GM18870 (cell line): ENCODE results near the gene ARHGAP4.

Experiments used
- ATAC-seq: cut with Tn5 transposase; IDR thresholded peaks from one replicate; pipeline ENCODE4 v1.9.1; 2021; ENCODE audit warnings: moderate library complexity; ENCODE audit not compliant: unreplicated experiment

Gene ARHGAP4

DNA sequence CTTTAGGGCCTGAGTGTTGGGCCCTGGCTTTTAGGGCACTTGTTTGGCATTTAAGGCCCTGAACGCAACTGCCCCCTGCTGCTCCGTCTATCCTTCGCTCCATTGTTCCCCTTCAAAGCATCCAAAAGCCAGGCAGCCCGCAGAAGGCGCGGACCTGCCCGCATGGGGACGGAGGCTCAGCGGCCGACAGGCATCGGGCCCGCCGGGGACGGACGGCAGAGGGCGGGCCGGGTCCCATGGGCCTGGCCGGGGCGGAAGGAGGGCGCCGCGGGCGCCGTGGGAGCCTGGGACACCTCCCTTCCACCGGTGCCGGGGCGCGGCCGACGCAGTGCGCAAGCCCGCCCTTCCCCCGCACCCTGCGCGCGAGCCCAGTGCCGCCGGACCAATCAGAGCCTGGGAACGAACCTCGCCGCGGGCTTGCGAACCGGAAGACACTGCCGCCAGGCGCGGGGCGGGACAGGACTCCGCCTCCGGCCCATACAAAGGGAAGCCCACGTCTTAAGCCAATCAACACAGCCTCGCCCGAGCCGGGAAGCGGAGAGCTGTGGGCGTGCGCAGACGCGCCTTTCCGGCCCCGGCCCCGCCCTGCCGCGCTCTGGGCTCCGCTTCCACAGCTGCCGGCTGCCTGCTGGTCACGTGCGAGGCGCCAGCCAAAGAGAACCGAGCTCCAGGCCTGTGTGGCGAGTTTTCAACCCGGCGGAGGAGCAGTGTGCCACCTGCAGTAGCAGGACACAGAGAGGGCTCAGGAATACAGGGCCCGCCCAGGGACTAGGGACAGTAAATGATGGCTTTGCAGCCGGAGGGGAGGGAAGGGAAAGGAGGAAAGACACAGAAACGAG lies 2.1 kb upstream of the ARHGAP4 start:
- ATAC-seq, result peak; percentile 81

DNA sequence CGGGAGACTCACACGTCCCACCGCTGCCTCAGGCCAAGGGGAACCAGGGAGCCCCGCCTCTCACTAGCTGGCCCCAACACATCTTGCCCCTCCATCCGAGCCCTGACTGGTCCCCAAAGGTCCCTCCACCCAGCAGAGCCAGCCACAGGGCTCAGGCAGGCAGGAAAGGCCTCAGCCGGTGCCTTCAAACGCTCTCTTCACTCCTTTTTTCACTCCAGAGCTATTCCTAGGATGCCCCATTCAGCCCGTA lies 1.5 kb upstream of the ARHGAP4 start:
- ATAC-seq, result no peak

DNA sequence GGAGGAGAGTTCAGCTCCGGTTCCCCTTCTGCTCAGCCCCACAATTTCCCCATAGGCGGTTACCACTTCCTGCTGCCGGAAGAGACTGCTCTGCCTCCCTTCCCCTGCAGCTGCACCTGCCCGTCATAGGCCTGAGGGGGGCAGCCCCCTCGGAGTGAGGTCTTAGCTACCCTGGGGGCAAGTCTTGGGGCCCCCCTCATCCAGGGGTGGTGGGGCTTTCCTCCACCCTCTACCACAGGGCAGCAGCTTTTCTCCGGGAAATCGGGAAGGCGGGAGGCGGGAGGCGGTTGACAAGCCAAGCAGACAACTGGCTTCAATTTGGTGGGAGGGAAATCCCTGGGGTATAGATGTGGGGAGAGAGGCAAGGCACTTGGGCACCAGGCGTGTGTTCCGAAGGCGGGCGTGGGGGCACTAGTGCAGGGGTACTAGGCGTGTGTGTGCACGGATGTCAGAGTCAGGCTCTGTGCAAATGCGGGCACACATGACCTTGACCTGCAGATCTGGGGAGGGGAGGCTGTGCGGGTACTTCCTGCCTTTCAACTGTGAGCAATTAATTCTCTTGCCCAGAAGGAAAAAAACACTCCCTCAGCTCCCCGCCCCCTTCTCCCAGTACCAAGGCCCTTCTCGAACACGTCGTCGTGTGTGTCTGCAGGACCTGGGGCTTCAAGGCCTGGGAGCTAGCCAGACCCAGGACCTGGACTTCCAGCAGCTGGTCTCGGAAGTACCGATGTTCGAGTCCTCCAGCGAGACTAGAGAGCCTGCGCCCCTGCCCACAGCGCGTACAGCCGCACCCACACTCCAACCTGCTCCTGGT lies 1.0 kb upstream of the ARHGAP4 start:
- peak; percentile 33 for ATAC-seq

DNA sequence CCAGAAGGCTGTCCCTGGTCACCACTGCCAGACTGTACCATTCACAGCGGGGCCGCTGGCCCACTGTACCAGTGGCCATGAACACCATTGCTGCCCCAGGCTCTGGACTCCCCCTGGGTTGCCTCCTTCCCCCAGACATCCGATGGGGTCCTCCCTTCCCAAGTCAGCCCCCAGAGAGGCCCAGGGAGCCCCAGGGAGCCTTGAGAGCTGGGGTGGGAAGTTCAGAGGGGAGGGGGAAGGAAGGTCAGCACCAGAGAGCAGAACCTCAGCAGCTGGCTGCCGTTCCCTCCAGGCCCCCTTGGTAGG lies 441 bp upstream of the ARHGAP4 start:
- no peak for ATAC-seq

DNA sequence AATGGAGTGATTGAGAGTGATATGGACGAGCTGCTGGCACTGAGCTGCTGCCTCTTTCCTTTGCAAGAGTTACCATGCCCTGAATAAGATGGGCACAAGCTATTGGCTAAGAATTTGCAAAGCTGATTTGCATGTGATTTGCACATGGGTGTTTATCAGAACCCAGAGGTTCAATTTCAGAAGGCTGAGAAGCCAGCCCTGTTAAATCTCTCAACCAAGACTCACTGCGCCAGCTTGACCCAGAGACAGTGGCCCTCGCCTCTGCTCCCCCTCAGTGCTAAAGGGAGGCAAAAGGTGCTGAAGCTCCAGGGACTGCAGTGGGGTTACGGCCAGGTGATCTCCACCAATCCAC lies 701 bp downstream of the ARHGAP4 start:
- ATAC-seq, result no peak

DNA sequence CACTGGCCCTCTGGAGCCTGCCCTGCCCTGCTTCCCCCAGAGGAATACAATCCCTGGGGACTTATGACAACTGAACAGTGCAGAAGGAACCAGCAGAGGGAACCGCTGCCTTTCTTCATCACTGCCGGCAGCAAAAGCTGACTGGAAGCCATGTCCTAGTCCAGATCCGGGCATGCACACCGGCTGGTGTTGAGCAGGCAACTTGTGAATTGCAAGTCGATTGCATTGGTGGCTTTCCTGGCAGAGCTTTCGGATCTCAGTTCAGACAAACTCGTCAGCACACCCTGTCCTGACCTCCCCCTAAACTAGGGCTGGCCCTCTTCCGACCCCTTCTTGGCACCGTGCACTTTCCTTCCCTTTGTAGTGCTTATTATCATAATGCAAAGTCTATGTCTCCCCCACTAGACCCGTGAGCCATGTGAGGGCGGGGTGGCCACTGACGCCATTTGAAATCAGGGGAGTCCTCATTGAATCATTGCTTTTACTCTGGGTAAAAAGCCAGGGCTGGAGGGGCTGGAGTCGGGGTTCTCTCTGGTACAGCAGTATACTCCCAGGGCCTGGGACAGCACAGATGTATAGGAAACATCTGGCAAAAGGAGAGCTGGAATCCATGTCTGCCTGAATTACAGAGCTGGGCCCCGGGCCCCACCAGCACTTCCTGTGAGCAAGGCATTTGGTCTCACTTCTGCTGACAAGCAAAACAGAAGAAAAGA lies 1.8 kb downstream of the ARHGAP4 start:
- no peak for ATAC-seq

DNA sequence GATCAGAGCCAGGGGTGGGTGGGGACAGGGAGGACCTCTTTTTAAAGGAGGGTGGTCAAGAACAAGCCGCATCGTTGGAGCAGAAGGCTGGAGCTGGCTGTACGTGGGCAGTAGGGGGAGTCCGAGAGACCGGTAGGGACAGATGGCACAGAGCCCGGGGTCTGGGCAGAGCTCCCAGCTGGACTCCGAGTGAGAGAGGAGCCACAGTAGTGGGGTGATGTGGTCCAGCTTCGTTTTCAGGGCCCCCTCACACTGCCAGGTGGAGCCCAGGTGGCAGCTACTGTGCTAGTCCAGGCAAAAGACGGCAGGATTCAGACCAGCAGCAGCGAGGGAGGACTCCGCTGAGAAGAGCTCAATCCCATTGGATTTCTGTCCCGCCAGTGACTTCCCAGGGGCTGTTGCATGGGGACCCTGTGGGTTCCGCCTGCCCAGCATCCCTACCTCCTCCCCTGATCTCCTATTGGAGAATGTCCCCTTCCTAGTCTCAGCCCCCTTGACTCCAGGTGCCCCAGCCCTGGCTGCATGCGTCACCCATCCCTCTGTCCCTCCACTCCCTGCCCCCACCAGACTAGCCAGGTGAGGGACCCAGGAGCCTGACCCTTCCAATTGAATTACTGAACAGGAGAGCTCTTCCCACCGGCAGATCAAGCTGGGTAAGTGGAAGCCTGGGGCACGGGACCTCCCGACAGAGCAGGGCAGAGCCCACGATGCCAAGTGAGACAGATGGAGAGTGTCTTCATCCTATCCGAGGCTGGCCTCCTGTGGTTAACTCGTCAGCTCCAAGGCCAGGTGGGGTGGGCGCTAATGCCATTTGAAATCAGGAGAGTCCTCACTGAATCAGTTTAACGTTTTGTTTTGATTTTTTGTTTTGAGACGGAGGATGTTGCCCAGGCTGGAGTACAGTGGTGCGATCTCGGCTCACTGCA lies 2.9 kb downstream of the ARHGAP4 start:
- no peak for ATAC-seq

DNA sequence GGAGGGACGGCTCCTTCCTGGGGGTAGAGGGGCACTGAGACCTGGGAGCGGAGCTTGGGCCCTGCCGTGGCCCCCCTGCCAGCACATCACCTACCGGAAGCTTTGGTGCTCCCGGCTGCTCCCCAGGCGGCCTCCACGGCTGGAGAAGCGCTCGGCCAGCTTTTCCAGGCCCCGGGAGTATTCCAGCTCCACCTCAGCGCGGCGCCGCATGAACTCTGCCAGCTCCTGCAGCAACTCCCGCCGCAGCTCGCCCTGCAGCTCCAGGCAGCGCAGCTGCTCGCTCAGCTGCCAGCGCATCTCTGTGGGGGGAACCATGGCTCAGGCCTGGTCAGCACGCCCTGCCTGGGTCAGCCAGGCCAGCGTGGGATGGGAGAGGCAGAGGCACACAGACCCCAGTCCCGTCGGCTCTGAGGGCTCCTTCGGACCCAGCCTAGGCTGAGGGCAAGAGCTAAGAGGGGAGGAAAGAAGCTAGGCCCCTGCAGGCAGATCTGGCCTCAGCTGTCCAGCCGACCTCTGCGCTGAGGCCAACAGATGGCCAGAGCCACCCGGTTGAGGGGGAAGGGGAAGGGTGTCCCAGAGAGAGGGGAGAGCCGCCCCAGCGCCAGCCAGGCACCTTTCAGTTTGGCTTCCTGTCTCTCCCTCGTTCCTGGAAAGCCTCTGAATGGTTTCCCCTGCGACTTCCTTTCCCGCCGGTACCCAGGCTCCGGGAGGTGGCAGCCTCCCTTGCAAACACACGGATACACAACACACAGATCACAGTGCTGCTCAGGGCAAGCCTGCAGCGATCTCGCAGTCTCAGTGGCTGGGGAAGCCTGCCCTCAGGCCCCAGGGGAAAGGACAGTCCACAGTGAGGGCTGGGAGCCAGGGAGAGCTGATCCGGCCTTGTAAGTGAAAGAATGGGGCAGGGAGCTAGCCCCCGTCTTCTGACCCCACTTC lies 4.3 kb downstream of the ARHGAP4 start:
- ATAC-seq, result no peak

DNA sequence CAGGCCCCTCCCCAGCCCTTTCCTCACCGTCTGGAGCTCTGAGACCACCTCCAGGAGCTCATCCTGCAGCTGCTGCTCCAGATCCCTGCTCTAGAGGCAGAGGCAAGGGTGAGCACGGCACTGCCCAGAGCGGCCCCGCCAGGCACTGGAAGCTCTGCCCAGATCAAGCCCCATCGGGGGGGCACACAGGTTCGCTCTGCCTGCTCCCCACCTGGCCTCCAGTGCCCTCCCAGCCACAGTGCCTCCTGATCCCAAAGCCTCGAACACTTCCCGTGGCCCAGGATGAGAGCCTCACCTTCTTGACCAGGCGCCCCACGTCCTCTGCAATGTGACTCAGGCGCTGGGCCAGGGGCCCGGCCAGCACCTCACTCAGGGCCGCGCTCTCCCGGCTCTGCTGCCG lies 5.0 kb downstream of the ARHGAP4 start:
- no peak for ATAC-seq

DNA sequence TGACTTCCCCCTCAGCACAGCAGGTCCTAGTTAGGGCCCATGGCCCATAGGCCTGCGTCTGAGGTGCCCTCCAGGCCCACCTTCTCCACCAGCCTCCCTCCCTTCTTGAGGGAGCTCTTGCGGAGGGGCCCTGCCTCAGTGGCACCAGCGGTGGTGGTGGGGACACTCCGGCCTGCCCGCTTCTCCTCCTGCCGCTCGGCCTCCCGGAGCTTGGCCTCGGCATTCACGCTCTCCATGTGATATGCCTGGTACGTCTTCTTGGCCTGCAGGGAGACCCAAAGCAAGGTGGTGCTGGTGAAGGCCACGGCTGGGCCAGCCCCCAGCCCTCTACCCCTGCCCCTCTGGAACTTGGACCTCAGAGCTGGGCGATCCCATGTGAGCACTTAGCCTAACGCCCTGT lies 5.5 kb downstream of the ARHGAP4 start:
- no peak for ATAC-seq

DNA sequence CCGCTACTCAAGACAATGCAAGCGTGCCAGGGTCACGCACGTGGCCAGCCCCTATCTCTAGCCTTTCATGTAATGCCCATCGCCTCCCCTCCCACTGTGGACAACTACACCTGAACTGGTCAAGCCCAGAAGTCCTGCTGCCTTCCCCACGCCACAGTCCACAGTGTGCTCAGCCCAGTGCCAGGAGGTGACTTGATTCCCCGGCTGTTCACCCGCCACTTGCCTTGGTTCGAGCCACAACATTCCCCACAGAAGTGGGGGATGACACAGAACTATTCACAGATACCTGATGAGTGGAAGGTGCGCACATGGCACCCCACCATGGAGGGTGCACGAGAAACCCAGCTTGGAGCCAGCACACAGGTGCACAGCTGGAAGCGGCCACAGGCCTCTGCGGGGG lies 6.8 kb downstream of the ARHGAP4 start:
- no peak for ATAC-seq

DNA sequence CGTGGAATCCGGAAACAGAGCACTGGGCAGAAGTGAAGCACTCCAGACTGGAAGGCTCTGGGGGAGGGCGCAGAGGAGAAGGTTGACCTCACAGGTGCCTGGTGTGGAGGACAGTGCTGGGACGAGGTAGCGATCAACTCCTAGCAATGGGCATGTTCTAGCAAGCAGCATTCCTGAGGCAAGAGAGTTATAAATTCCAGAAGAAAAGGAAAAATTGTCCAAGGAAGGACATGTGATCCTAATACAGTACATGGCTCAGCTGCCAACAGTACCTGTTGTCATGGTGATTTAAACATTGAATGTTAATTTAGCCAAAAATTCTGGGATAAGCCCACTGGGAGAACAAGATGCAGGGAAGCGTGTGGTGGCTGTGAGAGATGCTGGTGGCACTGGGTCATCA lies 8.2 kb downstream of the ARHGAP4 start:
- no peak for ATAC-seq

DNA sequence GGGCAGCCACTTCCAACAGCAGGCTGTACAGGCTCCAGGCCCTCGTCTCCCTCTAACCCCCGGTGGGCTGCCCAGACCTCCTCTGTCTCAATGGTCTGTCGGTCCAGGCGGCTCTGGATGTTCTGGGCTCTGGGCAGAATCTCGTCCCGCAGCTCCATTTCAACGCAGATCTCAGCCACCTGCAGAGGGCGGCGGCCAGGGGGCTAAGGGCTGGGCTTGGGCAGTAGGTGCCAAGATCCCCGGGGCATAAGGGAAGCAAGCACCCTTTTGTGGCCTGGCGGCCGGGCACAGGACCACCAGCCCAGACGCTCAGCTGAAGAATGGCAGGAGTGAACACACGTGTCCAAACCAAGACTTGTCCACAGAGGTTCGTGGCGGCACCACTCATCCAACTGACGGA lies 12.4 kb downstream of the ARHGAP4 start:
- ATAC-seq, result no peak

DNA sequence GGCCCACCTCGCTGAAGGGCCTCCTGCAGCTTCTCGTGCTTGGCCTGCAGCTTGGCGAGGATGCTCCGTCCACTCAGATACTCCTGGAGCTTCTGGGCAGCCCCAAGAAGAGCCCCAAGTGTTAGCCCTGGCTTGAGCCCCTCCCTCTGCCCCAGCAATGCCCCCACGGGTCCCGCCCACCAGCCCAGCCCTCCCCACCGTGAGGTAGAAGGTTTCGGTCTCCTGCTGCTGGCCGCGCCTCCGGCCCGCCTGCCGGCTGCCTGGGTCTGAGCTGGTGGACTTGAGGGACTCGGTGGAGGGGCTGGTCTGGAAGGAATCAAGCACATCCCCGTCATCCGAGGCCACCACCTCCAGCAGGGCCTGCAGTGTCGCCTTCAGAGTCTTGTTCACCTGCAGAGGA lies 12.9 kb downstream of the ARHGAP4 start:
- no peak for ATAC-seq

DNA sequence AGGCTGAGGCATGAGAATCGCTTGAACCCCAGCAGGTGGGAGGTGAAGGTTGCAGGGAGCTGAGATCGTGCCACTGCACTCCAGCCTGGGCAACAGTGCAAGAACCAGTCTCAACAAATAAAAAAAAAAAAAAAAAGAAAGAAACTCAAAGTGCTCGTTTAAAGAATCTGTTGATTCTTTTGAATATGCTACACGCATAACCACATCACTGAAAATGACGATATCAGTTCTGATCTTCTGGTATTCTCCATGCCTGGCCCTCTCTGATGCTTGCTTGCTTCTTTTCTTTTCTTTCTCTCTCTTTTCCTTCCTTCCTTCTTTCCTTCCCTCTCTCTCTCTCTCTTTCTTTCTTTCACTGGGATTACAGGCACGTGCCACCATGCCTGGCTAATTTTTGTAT lies 14.3 kb downstream of the ARHGAP4 start:
- ATAC-seq, result no peak

DNA sequence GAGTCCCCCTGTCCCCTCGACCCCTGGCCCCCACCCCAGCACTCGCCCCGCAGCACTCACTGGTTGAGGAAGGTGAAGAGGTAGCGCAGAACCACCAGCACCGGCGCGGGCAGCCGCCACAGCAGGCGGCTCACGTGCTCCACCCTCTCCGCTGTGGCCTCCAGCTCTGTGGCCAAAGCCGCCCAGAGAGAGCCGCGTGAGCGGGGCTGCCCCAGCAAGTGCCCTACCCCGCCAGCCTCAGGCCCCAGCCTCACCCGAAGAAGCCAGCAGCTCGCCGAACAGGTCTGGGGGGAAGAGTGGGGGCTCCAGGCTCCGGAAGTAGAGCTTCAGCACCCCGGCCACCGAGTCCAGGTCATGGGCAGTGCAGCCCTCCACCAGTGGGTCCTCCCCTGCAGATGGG lies 15.6 kb downstream of the ARHGAP4 start:
- no peak for ATAC-seq

DNA sequence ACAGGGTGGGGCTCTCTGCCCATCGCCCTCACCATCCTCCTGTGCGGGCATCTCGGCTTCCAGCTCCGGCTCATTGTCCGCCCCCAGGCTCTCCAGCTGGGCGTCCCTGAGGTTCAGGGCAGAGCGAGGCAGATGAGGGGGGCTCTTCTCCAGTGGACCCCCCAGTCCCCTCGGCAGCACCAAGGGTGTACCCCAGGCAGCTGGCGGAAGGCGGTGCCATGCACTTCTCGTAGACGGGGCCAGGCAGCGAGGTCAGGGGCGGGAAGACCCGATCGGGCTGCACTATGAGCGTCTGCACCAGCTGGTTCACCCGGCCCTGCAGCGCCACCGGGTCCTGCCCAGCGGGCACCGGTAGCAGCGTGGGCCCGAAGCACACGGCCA lies 16.1 kb downstream of the ARHGAP4 start:
- ATAC-seq, result no peak

DNA sequence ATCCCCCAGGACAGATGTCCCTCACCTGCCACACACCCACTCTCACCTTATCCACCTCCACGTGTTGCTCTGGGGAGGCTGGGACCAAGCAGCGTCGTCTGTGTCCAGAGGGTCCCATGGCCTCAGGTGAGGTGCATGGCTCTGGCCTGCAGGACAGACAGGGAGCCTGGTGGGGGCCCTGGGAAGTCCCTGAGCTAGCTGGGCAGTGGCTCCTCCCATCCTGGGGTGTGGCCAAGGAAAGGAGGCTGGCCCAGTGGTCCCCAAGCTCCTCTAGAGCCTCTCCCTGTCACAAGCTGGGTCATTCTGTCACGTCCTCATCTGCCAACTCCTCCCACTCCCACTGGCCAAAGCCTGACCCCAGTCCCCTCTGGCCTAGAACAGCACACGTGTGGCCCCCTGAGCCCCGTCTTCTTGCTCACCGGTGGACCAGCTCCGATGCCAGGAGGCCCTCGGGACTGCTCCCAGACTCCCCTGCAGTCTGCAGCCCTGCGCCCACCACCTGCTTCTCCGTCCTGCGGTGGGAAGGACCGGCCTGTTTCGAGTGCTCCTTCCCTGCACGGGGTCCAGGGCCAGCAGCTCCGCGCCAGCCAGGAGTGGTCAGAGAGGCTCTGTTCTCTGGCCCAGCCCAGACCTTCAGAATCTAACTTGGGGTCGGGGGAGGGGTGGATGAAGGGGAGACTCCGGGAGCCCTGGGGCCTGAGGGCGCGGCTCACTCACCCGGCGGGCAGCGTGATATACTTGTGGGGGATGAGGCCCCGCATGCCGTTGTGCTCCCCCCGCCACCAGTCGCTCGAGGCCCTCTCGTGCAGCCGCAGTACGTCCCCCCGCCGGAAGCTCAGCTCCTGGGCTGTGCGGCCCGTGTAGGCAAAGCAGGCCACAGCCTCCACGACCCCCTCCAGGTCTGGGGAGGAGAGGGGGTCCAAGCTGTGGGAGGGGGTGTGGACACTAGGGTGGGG lies 16.8 kb downstream of the ARHGAP4 start:
- ATAC-seq, result no peak

DNA sequence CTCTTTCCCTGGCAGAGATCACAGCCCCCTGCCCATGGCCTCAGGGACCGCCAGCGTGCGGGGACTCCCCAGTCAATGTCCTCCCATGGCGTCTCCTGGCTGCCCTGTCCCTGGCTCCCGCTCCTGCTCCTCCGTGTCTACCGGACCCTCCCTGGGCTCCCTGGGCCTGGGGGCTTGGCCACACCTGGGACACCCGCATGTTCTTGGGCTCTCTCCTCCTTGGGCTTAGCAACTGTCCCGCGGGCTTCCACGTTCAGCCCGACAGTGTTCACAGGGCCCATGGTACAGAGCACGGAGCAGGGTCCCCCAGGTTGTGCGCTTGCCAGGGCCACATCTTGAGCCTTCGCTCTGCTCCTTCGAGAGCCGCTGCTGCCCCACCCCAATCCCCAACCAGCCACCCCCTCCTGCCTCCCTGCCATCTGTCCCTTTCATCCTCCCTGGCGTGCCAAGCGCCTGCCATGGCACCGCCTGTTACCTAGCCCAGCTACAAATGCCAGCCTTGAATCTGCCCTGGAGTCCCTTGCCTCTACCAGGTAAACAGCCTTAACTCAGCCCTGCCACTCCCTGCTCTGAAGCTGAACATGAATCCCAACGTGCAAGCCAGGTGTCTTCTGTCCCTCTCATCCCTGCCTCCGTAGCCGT lies 17.7 kb downstream of the ARHGAP4 start:
- ATAC-seq, result no peak
